HG03521 (cell line): ENCODE data around the gene TSPOAP1.

Experiments used
- ATAC-seq: cut with Tn5 transposase; IDR thresholded peaks from one replicate; pipeline ENCODE4 v1.9.1; 2021; ENCODE audit warnings: mild to moderate bottlenecking, moderate library complexity; ENCODE audit not compliant: unreplicated experiment

Gene TSPOAP1

DNA sequence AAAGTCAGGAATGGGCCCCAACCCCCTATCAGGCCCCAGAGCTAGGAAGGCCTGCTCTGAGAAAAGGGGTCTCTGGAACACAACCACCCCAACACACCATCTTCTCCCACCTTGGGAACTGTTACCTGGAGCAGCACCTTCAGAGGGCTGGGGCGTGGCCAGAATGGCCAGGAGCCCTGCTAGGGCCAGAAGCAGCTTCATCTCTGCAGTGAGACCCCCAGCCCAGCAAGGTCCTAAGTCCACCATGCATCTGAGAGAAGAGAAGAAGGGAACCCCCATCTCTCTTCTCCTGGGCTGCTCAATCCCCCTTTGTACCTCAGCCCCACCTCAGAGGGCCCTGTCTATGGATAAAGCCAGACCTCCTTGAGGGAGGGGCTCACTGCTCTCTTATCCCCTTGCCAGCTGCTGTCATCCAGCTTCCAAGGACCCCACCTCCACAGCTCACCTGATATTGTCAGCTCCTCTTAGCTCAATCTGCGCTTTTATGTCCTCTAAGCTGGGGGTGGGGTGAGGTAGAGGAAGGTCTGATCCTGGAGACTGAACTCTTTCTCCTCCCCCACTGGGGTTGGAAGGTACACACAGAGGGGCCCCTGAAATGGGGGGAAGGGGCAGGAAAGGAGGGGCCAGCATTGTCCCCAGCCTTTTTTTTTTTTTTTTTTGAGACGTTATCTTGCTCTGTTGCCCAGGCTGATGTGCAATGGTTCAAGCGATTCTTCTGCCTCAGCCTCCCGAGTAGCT lies 47.9 kb downstream of the TSPOAP1 start, which contains the start of gene MPO:
Gene MPO (minus strand): TSS at position 456 of the 738 bp plus-strand sequence. CDS start 177 bp downstream, at position 279.
- ATAC-seq, result no peak

DNA sequence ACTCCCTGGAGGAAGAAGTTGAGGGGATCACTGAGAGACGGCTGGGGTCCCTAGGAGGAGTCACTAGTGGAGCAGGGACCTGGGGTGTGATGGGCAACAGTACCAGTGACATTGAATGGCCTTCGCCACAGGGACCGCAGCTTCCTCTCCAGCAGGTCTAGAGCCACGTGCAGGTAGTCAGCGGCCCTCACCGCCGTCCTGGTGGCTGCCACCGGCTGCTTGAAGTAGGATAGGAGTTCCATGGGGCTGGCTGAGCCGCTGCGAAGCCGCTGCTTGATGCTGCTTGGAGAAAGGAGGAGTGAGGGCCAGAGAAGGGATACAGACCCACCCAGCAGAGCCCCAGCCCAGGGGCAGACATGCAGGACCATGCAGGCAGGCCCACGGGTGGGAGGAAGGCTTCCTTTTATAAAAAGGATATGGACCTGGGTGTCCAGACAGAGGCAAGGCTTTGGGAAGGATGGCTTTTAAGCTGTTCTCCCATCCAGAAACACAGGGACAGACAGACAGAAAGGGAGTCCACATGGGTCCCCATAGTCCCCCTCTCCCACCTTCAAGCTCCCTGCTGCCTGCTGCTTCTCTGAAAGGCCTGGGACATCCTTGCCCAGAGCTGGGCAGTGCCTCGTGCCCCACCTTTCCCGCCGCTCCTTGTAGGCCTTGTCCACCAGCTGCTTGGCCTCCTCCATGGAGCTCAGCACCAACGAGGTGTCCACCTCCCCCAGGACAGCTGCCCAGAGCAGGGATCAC lies 48.7 kb downstream of the TSPOAP1 start:
- no peak for ATAC-seq

DNA sequence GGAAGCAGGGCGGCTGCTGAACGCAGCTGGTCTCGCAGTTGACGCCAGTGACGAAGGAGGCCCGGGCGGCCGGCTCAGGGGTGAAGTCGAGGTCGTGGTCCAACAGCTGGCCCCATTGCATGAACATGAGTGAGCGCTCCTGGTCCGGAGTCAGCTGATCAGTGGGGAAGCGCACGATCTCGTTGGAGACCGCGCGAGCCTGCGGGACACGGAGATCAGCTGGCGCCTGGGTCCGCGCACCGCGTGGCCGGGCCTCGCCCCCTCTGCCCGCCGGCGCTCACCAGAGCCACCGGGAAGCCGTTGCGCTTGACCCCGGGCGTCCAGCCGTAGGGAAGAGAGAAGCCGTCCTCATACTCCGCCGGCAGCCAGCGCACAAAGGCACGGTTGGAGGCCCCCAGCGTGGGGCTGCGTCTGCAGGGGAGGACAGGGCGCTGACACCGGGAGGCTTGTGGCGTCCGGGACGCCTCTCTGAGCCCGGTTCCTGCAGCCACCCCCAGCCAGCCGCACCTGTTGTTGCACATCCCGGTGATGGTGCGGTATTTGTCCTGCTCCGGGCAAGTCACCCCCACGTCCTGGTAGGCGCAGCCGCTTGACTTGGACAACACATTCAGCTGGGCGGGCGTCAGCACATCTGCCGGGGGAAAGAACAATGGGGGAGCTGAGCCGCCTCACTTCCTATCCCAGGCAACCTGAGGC lies 49.4 kb downstream of the TSPOAP1 start:
- ATAC-seq, result no peak

DNA sequence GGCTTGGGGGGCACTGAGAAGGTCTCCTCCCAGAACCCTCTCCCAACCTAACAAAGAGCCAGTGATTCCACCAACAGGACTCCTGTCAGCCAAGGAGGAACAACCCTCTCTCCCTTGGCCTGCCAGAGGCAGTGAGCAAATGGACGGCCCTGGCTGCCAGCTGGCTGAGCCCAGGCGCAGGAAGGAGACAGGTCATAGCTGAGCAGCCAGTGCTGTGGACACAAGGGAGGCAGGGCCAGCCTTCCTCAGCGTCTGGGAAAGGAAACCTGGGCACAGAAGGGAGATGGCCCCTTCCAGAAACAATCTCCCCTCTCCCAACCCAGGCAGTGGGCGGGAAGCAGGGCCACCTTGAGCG lies 50.0 kb downstream of the TSPOAP1 start:
- ATAC-seq, result no peak

DNA sequence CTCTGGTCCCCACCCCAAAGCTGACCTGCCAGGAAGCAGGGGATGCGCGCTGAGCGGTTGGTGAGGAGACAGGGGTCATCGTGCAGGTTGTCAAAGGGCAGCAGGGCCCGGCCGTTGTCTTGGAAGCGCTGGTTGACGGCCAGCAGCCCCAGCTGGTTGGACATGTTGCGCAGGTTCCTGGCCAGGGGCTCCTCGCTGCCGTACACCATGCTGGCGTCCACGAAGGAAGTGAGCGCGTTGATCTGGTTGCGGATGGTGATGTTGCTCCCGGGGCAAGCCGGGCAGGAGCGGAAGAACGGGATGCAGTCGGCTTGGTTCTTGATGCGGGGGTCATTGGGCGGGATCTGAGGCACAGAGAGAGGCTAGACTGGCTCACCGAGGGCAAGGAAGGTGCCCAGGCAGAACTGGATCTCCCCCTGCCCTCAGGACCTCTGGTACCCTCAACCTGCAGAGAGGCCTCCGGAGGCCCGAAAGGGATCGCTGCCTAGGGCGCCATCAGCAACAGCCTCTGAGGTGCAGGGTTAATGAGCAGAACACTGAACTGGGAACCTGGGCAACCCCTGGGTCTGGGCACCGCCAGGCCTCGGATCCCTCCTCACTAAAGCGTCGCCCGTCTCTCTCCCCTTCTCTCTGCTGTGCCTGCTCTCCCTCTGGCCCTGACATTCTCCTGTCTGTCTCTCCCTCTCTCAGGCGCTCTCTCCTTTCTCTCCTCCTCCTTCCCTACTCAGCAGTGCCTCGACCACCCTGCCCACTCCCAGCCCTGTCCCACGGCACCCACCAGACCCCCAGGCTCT lies 50.6 kb downstream of the TSPOAP1 start:
- ATAC-seq, result no peak

DNA sequence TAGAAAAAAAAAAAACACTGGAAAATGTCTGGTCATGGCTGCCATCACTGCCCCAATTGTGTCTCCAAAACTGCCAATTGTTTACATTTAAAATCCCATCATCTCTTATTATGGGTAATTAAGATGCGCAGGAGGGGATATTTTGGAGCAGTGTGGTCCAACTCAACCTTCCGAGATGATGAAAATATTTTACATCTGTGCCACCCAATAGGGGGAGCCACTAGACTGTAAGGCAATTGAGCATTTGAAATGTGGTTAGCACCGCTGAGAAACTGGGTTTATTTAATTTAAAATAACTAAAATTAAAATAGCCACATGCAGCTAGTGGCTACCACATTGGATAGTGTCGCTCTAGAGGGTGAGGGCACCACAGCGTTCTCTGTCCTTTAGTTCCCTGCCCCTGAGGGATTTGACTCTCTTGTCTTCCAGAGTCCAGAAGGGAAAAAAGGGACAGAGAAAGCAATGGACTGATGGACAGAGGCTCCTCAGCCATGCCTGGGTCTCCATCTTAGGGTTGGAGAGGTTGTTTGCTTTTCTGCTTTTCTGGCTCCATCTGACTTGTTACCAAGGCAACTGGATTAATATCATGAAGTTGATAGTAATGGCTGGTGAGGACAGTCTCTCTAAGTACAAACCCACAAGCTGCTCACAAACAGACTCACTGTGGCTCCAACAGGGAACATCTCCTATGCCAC lies 51.3 kb downstream of the TSPOAP1 start:
- ATAC-seq, result no peak

DNA sequence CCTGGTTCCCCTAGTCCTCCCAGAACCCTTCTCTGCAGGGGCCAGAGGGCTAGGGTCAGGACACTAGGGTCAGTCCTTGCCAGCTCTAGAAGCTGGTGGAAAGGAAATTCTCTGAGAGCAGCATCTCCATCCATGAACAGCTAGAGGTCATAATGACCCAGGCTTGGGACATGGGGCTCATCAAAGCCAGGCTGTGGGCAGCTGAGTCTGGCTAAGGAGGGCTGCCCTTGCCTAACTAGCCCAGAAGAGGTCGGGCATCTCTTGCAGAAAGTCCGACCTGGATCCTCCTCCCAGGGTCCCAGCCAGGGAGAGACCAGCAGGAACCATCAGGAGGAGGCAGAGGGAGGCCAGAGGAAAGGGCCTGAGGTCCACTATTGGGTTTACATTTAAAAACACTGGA lies 52.2 kb downstream of the TSPOAP1 start:
- ATAC-seq, result no peak

DNA sequence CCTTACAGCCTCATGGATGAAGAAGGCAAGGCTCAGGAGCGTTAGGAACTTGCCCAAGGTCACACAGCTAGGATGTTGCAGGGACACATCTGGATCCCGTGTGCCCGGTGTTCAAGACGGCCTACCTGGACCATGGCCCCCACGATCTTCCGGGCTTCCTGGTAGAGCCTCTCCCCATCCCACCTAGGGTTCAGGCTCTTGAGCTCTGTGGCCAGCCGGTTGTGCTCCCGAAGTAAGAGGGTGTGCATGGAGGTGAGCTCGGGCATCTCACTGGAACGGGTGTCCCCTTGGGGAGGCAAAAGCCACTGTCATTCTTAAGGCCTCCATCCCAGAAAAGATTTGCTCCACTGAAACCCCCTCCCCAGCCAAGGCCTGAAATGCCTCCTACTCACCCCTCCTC lies 53.2 kb downstream of the TSPOAP1 start:
- no peak for ATAC-seq

DNA sequence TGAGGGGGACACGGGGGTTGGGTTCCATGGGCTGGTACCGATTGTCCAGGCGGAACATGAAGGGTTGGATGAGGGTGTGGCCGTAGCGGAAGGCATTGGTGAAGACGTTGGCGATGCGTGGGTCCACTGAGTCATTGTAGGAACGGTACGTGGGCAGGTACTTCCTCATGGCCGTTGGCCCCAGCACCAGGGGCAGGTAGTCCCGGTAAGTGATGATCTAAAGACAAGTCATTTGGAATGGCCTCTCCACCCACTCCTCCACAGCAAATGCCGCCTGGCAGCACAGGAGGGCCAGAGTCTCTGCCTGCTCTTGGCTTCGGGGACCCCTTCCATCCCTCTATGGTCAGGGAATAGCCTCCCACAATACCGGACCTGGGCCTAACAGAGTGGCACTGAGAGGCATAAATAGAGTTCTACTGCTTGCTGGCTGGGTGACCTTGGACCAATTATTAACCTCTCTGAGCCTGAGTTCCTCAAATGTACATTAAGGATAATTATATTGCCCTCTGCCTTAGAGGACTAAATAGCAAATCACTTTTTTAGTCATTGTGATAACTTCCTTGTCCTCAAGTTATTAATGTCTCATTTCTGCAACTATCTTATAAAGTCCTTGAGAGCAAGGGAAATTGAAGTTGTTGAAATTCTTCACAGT lies 55.0 kb downstream of the TSPOAP1 start:
- ATAC-seq, result no peak

DNA sequence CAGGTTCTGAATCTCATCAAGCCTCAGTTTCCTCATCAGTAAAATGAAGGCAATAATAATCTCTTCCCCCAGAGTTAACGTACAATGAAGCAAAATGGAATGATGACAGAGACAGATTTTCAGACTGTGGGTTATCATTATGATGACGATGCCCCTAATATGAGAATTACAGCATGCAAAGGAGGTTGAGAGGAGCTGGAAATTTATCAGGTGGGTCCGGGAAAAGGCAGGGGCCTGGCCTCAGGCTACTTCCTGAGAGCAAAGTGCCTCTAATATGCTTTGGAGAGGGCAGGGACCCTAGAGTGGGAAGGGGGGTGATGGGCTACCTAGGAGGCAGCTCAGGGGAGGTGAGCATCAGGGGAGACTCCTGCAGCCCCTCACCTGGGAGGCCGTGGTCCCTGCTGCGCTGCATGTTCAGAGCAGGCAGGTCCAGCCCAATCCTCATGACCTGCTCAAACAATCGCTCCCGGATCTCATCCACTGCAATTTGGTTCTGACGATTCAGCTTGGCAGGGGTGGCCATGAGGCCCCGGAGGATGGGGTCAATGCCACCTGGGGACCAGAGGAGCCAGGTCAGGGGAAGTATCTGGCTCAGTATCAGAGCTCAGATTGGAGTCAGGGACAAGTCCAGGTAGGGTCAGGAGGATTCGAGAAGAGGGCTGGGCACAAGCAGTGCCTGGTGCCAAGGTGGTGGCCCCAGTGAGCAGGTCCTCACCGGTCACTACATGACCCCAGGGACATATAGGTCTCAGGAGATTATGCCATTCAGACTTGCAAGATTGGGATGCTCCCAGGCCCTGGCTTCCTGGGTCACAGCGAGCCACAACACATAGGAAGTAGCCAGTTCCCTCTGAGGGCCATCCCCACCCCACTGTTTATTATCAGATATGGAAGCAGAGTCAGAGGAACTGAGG lies 56.0 kb downstream of the TSPOAP1 start:
- ATAC-seq, result no peak

DNA sequence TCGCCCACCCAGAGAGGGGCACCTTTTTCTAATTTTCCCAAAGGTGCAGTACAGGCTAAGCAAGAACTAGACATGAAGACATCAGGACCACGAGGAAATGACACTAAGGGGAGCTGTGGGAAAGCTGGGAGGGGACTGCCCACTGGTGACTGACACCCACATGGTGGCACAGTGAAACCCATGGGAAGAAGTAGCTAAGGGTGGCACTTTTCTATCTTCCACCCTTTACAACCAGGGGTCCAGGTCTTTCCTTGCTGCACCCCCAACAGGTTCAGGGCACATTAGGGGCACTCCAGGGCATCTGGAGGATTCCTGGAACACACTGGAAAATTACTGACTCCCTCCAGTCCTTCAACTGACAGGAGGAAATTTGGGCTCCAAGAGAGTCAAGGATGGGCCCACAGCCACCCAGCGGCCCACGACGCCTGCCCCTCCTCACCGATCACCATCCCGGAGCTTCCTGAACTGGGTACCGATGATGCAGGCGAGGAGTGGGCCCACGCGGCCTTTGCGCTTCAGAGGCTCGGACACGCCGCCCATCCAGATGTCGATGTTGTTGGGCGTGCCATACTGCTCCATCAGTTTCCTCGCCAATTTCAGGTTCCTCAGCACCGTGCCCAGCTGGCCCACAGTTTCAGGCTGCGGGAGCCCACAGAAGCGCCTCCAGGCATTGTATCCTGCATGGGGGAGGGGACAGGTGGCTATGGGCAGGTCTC lies 57.2 kb downstream of the TSPOAP1 start:
- ATAC-seq, result no peak

DNA sequence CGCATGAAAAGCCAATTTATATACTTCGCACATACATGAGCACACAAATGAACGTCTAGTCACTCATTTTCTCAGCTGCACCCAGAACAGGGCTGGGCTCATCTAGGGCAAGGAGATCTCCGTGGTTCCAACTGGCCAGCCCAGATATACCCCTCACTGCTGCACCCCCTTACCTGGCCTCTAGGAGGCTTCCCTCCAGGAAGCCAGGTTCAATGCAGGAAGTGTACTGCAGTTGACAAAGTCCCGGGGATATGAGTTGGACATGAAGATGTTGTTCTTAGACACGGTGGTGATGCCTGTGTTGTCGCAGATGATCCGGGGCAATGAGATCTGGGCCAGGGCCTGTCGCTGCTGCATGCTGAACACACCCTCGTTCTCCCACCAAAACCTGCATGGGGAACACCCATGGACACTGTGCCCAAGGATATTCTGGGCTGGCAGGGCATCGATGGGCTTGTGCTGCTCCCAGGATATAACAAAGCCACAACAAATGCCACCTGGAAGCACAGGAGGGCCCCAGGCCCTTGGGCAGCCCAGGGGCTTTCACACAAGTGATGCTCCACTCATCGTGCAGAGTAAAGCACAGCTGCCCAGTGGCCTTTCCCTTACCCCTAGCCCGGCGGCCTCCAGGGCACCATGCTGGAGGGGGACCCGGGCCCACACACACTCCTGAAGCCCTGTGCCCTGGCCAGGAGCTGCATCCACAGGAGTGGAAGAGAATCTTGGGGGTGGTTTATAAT lies 57.9 kb downstream of the TSPOAP1 start:
- ATAC-seq, result no peak

DNA sequence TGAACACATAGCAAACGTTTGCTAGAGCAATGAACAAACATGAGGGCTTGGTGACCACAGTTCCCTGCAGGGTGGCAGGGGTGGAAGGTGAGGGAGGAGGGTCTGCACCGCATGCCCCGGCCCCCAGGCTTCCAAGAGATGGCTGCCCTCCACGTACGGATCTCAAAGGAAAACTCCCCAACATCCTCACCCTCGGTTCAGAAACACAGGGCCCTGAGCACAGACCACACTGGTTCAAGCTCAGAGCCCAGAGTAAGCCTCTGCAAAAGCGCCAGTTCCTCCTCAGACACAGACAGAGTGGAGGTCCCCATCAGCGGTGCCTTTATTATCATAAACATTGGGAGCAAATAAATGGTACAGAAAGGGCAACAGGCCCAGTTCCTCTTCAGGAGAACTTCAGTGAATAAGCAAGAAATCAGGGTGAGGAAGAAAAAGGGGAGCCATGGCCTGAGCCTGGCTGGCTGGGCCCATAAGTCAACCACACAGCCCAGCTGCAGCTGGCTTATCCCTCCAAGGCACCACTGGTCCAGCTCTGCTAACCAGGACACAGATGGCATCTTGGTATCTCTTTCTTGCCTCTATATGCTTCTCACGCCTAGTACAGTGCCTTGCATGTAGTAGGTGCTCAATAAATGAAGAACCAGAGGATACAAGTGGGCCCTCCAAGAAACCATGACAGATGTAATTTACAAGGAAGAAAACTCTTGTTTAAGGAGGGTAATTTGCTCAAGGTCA lies 58.9 kb downstream of the TSPOAP1 start:
- ATAC-seq, result no peak

DNA sequence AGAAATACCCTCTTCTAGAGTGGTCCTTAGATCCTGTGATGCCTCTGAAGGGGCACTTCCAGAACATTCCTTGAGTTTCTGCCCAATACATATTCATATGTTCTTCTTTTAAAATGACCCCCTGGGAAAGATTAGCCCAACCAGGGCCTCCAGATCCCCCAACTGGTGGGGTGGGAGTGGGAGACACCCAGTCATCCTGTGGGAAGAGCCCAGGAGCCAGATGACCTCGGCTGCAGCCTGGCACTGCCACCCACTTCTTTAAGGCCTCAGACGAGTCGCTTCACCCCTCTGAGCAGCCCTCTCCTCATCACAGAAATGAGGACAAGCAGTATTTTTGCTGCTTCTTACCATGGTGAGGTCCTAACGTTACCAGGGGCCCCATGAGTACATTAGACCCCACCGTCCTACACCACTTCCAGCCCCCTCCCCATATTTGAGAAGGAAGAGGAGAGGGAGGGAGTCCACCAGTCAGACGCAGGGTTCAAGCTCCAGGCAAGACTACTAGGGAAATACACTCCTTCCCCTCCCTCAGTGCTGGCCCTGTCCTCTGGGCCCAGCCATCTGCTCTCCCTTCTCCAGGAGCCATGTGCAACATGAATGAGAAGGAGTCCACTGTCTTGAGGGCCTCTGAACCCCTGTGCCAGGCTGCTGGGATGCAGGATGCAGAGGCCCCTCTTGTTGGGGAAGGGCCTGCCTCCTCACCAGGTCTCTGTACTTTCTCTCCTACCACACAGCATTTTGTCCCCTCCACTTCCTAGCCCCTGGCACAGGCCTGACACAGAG lies 59.6 kb downstream of the TSPOAP1 start:
- ATAC-seq, result no peak

DNA sequence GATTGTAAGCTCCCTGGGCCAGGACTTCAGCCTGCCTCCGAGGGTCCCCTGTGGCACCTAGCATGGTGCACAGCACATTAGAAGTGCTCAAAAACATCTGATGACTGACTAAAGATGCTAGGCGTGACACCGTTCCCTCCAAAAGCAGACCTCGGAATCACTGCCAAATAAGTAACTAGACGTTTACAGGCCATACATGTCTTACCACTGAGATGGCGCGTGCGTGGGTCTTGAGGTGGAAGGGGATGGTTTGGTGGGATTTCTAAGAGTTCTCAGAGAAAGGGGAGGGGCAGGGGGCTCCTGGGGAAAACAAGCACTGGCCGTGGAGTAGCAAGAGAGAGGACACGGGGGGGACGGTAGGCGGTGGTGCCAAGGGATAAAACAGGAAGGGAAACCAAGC lies 60.3 kb downstream of the TSPOAP1 start:
- ATAC-seq, result no peak
